Aorta (tissue), 5 donors: Measurements from ENCODE around the gene GALNTL6. TPM values are rescaled to one million over a fixed set of nuclear protein-coding genes. Genes with fewer than 3 reads are reported as not detected.

Experiments
- ATAC-seq: fragments of 200-7000 bp; cut with Tn5 transposase; one replicate; pipeline ENCODE4 v1.9.1; 2022; ENCODE audit warnings: moderate library complexity; ENCODE audit not compliant: low FRiP score
- DNase-seq, 2 donors: peaks; one replicate each; pipeline ENCODE4 v3.0.0-alpha.2; 2020
- H3K27ac ChIP-seq, 2 donors: one replicate each; pipeline ENCODE4 v1.5.1; 2013; ENCODE audit warnings: low read length in 2 of 2, mild to moderate bottlenecking in 2 of 2, moderate library complexity in 2 of 2, control low read depth in 1 of 2, inconsistent platforms in 1 of 2, low read depth in 1 of 2
- H3K27me3 ChIP-seq, 2 donors: one replicate each; pipeline ENCODE4 v1.6.1; 2013; ENCODE audit warnings: control low read depth in 1 of 2, low read length in 1 of 2, mild to moderate bottlenecking in 1 of 2, moderate library complexity in 1 of 2; ENCODE audit not compliant: insufficient read depth in 2 of 2, control insufficient read depth in 1 of 2
- H3K36me3 ChIP-seq, 2 donors: one replicate each; pipeline ENCODE4 v1.6.1; 2013; ENCODE audit warnings: control low read depth in 1 of 2, low read length in 1 of 2, mild to moderate bottlenecking in 1 of 2; ENCODE audit not compliant: insufficient read depth in 2 of 2, control insufficient read depth in 1 of 2
- H3K4me1 ChIP-seq, 2 donors: one replicate each; pipeline ENCODE4 v1.6.1; 2013; ENCODE audit warnings: low read length in 2 of 2, control low read depth in 1 of 2, mild to moderate bottlenecking in 1 of 2, moderate library complexity in 1 of 2; ENCODE audit not compliant: insufficient read depth in 2 of 2, control insufficient read depth in 1 of 2
- H3K4me3 ChIP-seq, 2 donors: one replicate each; pipeline ENCODE4 v1.5.1; 2013; ENCODE audit warnings: low read length in 2 of 2, control low read depth in 1 of 2, mild to moderate bottlenecking in 1 of 2
- H3K9me3 ChIP-seq: one replicate; pipeline ENCODE4 v1.6.1; 2013; ENCODE audit warnings: mild to moderate bottlenecking, low read length; ENCODE audit not compliant: control insufficient read depth
- WGBS, 2 donors: extraction: QIAGEN DNeasy Blood & Tissue Kit; methylation state at CpG; one replicate each; pipeline ENCODE4 v1.1.7; 2013; 5-methylcytosine and 5-hydroxymethylcytosine counted together
- intact Hi-C, 2 donors: fragments of 100-400 bp; cut with DNase I; formaldehyde crosslinking; loops; one replicate each; pipeline versions ENCODE4 v1.14.2 to v1.15.0; 2022
- polyA plus RNA-seq, 2 donors: library from polyadenylated mRNA; stranded (reverse); fragments of 200-250 nt; gene quantifications; one replicate each; pipeline ENCODE4 v1.2.3, GENCODE V29; 2013
- total RNA-seq, 2 donors: library from RNA; stranded (reverse); fragmentation: NEBNext Ultra II Directional; extraction: Animal tissue kit (Norgen Biotek cat#: 25700); gene quantifications; one replicate each; pipeline ENCODE4 v1.2.1, GENCODE V29; 2021
- donor health status: healthy with polysubstance abuse.
- donor health status: Bipolar disorder and iron deficiency.
- donor health status: DM: no; HTN: no; CAD: no.
- donor health status: DM: no; HTN: no; CAD: no.
- donor health status: DM: yes; HTN: yes; CAD: no.

GALNTL6 gene
- total and polyA plus RNA-seq, 4 donors, result 0.39 to 1.6 (median 0.46) TPM; not detected in 1

DNA sequence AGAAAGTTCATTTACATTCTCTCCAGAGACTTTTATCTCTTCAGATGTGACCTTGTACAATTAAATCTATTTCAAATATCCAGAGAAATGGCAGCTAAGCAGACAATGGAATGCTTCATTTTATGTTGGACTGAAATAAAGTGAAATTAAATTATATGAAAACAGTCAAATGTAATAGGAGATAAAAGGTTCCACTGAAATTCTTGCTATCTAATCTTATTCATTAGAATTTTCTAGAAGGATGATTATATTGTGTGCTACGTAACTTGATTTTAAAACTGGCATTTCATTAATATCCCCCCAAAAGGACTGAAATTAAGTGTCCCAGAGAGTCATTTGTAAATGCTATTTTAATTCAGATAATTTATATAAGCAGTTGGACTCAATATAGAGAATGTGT is 708.5 kb downstream of the GALNTL6 start:
- Histone ChIP-seq H3K4me3 (no peak overlapping the region), H3K36me3 (no peaks in the 10 kb centered on the region), H3K27ac (no peak overlapping the region), H3K4me1 (no peaks in the 10 kb centered on the region), H3K27me3 (no peaks in the 10 kb centered on the region), H3K9me3 (no peaks in the 10 kb centered on the region)
- intact Hi-C loops, result no loop called here
- WGBS, 2 donors, result 67 to 71% methylated on average over 1 of the region's 1 CpG
- no peak for DNase-seq
- ATAC-seq, result no peak

DNA sequence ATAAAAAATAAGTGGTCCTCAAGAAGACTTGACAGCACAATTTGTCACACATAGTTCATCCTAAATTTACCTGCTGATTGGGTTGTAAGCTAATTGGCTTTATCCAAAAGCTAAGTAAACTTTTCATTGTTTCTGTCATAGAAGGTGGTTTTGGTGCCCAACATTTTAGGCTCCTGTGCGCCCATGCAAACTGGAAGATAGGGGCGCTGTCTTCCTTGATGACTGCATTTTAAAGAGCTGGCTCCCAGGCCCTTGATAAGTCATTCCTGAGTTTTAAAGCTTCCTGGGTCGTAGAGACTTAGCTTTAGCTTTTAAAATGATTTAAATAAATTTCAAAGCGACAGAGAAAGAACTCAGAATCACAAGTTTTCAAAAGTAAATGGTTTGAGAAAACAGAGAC is 730.0 kb downstream of the GALNTL6 start:
- DNase-seq, result no peak
- H3K4me3 ChIP-seq, result no peak overlapping the region
- no peak for ATAC-seq
- H3K4me1 ChIP-seq, result no peaks in the 10 kb centered on the region
- no peaks in the 10 kb centered on the region for H3K36me3 ChIP-seq
- WGBS, 2 donors, result 67 to 70% methylated on average over 4 of the region's 4 CpGs
- H3K9me3 ChIP-seq, result no peaks in the 10 kb centered on the region
- intact Hi-C loops, result no loop called here
- no peak overlapping the region for H3K27ac ChIP-seq
- H3K27me3 ChIP-seq, result no peaks in the 10 kb centered on the region

GRCh38 chr4:172546782-172547181 is 733.6 kb downstream of the GALNTL6 start:
- Histone ChIP-seq H3K4me1 (no peaks in the 10 kb centered on the region), H3K27ac (no peak overlapping the region), H3K4me3 (no peak overlapping the region), H3K9me3 (no peaks in the 10 kb centered on the region), H3K36me3 (no peaks in the 10 kb centered on the region), H3K27me3 (no peaks in the 10 kb centered on the region)
- ATAC-seq (no peak), DNase-seq (no peak)
- intact Hi-C loops, result no loop called here
- 66 to 67% methylated on average over 7 of the region's 7 CpGs for WGBS, 2 donors

- no peak for ATAC-seq
- intact Hi-C loops, result no loop called here
- WGBS, 2 donors, result 64 to 68% methylated on average over 3 of the region's 3 CpGs
These were observed 734.5 kb downstream of the GALNTL6 start for GRCh38 chr4:172547724-172548123.

GRCh38 chr4:172553216-172553615 is 740.0 kb downstream of the GALNTL6 start:
- H3K27ac ChIP-seq, result no peak overlapping the region
- intact Hi-C loops, result no loop called here
- no peaks in the 10 kb centered on the region for H3K4me1 ChIP-seq
- no peak overlapping the region for H3K4me3 ChIP-seq
- DNase-seq (no peak), ATAC-seq (no peak)
- H3K36me3 ChIP-seq, result no peaks in the 10 kb centered on the region
- WGBS, 2 donors, result 83 to 84% methylated on average over 1 of the region's 1 CpG
- H3K9me3 ChIP-seq, result no peaks in the 10 kb centered on the region
- no peaks in the 10 kb centered on the region for H3K27me3 ChIP-seq

More at GRCh38 chr4:172547724-172548123, 734.5 kb downstream of the GALNTL6 start:
- H3K9me3 ChIP-seq, result no peaks in the 10 kb centered on the region
- no peaks in the 10 kb centered on the region for H3K27me3 ChIP-seq
- H3K4me3 ChIP-seq, result no peak overlapping the region
- H3K36me3 ChIP-seq, result no peaks in the 10 kb centered on the region
- H3K27ac ChIP-seq, result no peak overlapping the region
- DNase-seq, result no peak
- no peaks in the 10 kb centered on the region for H3K4me1 ChIP-seq

DNA sequence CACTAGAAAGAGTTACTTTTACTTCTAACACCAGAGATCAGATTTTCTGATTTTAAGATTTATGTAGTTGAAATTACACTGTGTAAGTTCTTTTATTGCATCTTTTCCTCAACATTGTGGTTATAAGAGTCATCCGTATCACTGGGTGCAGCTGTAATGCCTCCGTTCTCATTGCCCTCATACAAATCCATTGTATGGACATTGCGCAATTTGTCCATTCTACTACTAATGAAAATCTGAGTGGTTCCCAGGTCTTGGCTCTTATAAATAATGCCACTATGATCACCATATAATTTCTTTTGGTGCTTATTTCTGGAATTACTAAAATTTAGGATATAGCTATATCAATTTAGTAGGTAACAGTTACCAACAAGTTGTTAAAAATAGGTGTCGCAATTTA is 741.4 kb downstream of the GALNTL6 start:
- intact Hi-C loops, result no loop called here
- Histone ChIP-seq H3K36me3 (no peaks in the 10 kb centered on the region), H3K4me1 (no peaks in the 10 kb centered on the region), H3K9me3 (no peaks in the 10 kb centered on the region), H3K27me3 (no peaks in the 10 kb centered on the region), H3K4me3 (no peak overlapping the region), H3K27ac (no peak overlapping the region)
- ATAC-seq (no peak), DNase-seq (no peak)
- 95 to 98% methylated on average over 4 of the region's 4 CpGs for WGBS, 2 donors

DNA sequence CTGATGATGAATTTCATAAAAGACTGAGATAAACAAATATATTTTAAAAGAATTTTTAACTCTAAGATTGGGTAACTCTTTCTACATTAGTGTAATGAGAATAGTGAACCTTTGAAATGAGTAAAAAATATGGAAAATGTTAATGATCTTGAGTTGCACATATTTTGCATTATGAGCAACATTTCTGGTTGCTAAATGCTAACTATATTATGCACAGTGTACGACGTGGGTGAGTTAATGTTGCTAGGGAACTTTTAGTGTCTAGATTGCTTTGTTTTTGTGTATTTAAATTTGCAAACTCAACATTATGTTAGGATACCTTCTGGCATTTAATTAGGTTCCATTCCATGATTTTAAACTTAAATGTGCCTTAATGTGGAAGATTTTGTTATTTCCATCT is 742.5 kb downstream of the GALNTL6 start:
- Histone ChIP-seq H3K4me3 (no peak overlapping the region), H3K36me3 (no peaks in the 10 kb centered on the region), H3K9me3 (no peaks in the 10 kb centered on the region), H3K27me3 (no peaks in the 10 kb centered on the region), H3K27ac (no peak overlapping the region), H3K4me1 (no peaks in the 10 kb centered on the region)
- DNase-seq, result no peak
- 71 to 79% methylated on average over 2 of the region's 2 CpGs for WGBS, 2 donors
- intact Hi-C loops, result no loop called here
- ATAC-seq, result no peak

DNA sequence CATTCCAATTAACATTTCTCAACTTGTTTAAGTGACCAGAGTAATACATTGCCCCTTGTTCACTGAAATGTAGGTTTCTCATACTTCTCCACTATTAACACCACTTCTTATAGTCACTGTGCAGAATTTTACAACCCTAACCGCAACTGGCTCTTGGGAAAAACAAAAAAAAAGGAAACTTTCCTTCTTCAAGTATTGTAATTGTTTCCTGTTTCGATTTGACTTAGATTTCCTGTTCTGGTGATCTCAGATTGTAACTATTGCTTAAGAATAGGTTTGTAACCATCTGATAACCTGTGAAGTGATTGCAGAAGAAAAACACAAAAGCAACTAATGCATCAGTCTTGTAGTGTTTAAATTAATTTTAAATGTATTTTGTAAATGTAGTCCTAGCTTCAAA is 760.7 kb downstream of the GALNTL6 start:
- DNase-seq (no peak), ATAC-seq (no peak)
- no peaks in the 10 kb centered on the region for H3K9me3 ChIP-seq
- H3K27ac ChIP-seq, result no peak overlapping the region
- intact Hi-C loops, result no loop called here
- H3K4me1 ChIP-seq, result no peaks in the 10 kb centered on the region
- no peaks in the 10 kb centered on the region for H3K27me3 ChIP-seq
- no peak overlapping the region for H3K4me3 ChIP-seq
- no peaks in the 10 kb centered on the region for H3K36me3 ChIP-seq
- 42 to 46% methylated on average over 2 of the region's 2 CpGs for WGBS, 2 donors

DNA sequence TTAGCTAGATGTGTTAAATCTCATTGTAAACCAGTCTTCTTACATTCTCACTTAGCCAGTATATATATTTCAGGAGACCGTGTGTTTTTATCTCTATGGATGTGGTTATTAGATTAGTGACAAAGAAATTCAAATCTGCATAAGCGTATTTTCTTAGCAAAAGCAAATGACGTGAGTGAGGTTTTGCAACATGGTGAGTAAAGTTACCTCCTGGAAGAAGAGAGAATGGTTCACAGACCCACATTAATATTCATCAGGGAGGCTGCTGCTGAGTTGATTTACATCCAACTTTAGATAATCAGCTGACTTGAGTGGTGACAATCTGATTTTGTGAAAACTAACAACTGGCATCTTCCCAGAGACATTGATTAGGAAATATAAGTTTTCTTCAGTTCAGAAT is 765.5 kb downstream of the GALNTL6 start:
- H3K27me3 ChIP-seq, result no peaks in the 10 kb centered on the region
- H3K4me1 ChIP-seq, result no peaks in the 10 kb centered on the region
- no peak overlapping the region for H3K4me3 ChIP-seq
- H3K9me3 ChIP-seq, result peaks cover 1% of the 10 kb centered on the region
- no peak for DNase-seq
- no peaks in the 10 kb centered on the region for H3K36me3 ChIP-seq
- intact Hi-C loops, result no loop called here
- no peak overlapping the region for H3K27ac ChIP-seq
- 39 to 44% methylated on average over 3 of the region's 3 CpGs for WGBS, 2 donors
- ATAC-seq, result no peak
